ENCODE results near the gene PKD1.

GRCh38 chr16:2122429-2122828 lies 13.3 kb downstream of the PKD1 start:
- TF ChIP-seq POLR2A (IDR thresholded peaks at IDR 0.05; ENCODE audit: low read length) (no peak), GATA1 (IDR thresholded peaks at IDR 0.05; ENCODE audit: low read depth, low read length) (no peak)
